Measurements from ENCODE around the gene GSPT1. TPM values are rescaled to one million over a fixed set of nuclear protein-coding genes. Genes with fewer than 3 reads are reported as not detected.

GSPT1 gene
- total and polyA plus RNA-seq, 2 experiments from 2014 or later, result 64.6 to 101 TPM

DNA sequence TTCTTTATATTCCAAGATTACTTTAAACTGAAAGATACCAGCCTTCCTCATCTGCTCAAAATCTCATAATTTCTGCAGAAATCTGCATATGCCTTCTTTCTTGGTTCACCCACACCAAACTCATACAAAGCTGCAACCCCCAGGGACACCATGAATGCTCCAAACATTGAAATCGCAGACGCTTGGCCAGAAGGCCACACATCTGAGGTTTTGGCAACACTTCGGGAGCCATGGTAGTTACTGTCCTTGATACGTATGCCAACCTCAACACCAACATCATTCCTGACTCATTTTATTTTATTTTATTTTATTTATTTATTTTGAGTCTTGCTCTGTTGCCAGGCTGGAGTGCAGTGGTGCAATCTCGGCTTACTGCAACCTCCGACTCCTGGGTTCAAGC is 11.8 kb downstream of the GSPT1 start:
- DNase-seq (ENCODE audit: low read depth in 1 of 2, low spot score in 1 of 2), result no peak
- no peak overlapping the region for H3K4me3 ChIP-seq
- H3K27me3 ChIP-seq, result no peaks in the 10 kb centered on the region
- no peak for TF ChIP-seq CTCF (IDR thresholded peaks at IDR 0.05; ENCODE audit: low read depth, low read length)
- no peaks in the 10 kb centered on the region for H3K4me1 ChIP-seq (ENCODE audit: low read depth)
- H3K27ac ChIP-seq, result no peak overlapping the region
- no peaks in the 10 kb centered on the region for H3K9me3 ChIP-seq (ENCODE audit: low read depth)
- no peaks in the 10 kb centered on the region for H3K36me3 ChIP-seq

DNA sequence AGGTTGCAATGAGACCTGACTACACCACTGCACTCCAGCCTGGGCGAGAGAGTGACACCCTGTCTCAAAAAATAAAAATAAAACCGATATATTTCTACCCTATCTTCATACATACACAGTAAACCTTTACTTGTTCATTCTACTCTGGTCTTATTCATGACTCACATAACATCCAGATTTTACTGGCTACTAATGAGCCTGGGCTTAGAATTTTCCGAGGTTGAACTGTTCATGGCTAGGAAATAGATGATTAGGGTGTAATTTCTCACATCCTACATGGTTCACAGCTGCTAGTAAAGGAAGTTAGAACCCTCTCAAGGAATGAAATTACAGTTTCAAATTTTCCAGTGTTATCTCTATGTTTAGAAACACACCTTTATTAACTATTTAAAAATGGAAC is 14.7 kb downstream of the GSPT1 start:
- TF ChIP-seq CTCF (IDR thresholded peaks at IDR 0.05; ENCODE audit: low read depth, low read length), result no peak
- peak in 1 of 2 donors; percentile 4 for DNase-seq (ENCODE audit: low read depth in 1 of 2, low spot score in 1 of 2)
- H3K27ac ChIP-seq, result no peak overlapping the region

DNA sequence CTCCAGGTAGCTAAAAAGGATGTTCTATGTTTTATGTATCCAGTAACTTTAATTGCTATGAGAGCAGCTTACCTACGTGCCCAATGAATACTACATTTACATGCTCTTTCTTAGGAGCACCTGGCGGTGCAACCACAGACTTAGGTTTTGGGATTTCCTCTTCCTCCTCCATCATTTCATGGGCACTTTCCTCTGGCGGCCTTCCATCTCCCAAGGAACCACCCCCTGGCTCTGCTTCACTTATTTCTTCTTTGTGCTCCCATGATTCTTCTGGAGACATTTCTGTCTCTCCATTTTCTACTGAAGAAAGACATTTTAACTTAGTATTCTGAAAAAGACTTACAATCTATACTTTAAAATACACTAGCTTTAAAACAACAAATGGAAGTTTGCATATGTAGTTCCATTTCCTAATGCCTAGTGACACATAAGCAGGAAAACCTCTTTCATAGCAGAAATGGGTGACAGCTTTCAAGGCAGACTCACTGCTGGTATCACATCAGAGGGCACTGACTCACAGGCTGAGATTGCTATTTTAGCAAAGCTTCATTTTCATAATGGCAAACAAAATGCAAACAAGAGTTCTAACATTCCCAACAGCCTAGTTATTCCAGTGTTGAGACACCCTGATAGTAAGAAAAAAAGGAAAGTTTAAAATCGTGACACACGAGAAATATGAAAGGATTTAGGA is 19.1 kb downstream of the GSPT1 start:
- no peaks in the 10 kb centered on the region for H3K4me1 ChIP-seq (ENCODE audit: low read depth)
- no peaks in the 10 kb centered on the region for H3K9me3 ChIP-seq (ENCODE audit: low read depth)
- TF ChIP-seq CTCF (IDR thresholded peaks at IDR 0.05; ENCODE audit: low read depth, low read length), result no peak
- no peak overlapping the region for H3K4me3 ChIP-seq
- no peaks in the 10 kb centered on the region for H3K27me3 ChIP-seq
- peak overlapping the region; percentile 50 for H3K27ac ChIP-seq
- DNase-seq (ENCODE audit: low read depth in 1 of 2, low spot score in 1 of 2), result peak in 1 of 2 donors; percentile 51
- H3K36me3 ChIP-seq, result peaks cover 29% of the 10 kb centered on the region

More for the DNA sequence above, 14.7 kb downstream of the GSPT1 start:
- Histone ChIP-seq H3K4me3 (no peak overlapping the region), H3K36me3 (peaks cover 7% of the 10 kb centered on the region), H3K4me1 (ENCODE audit: low read depth) (no peaks in the 10 kb centered on the region), H3K27me3 (no peaks in the 10 kb centered on the region), H3K9me3 (ENCODE audit: low read depth) (no peaks in the 10 kb centered on the region)

DNA sequence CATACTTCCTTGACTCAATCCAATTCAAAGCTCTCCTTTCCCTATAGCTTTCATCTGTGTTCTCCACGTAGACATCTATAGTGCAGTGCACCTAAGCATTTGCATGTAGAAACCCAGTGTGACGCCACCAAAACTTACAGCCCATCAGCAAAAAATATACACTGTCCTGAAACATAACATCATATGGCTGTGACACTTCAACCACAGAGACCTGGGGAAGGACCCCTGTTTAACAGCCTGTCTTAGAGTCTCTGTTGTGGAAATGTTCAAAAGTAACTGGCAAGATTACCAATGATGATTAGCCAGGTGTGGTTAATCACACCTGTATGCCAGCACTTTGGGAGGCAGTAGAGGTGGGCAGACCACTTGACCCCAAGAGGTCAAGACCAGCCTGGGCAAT is 22.2 kb downstream of the GSPT1 start:
- H3K9me3 ChIP-seq (ENCODE audit: low read depth), result no peaks in the 10 kb centered on the region
- no peak for TF ChIP-seq CTCF (IDR thresholded peaks at IDR 0.05; ENCODE audit: low read depth, low read length)
- no peak overlapping the region for H3K27ac ChIP-seq
- no peak for DNase-seq (ENCODE audit: low read depth in 1 of 2, low spot score in 1 of 2)
- no peaks in the 10 kb centered on the region for H3K4me1 ChIP-seq (ENCODE audit: low read depth)
- H3K4me3 ChIP-seq, result no peak overlapping the region
- no peaks in the 10 kb centered on the region for H3K27me3 ChIP-seq
- peaks cover 46% of the 10 kb centered on the region for H3K36me3 ChIP-seq

DNA sequence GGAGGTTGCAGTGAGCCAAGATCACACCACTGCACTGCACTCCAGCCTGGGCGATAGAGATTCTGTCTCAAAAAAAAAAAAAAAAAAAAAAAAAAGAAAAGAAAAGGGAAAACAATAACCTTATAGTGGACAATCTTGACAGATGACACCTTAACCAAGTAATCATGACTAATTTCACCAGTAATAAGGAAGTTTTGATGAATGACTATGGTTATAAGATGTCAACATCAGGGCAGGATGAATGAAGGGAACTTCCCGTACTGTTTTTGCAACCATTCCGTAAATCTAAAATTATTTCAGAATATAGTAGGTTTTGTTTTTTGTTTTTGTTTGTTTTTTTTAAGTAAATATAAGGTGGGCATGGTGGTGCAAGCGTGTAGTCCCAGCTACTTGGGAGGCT is 23.0 kb downstream of the GSPT1 start:
- H3K9me3 ChIP-seq (ENCODE audit: low read depth), result no peaks in the 10 kb centered on the region
- H3K36me3 ChIP-seq, result peaks cover 46% of the 10 kb centered on the region
- H3K27ac ChIP-seq, result no peak overlapping the region
- H3K27me3 ChIP-seq, result no peaks in the 10 kb centered on the region
- no peak overlapping the region for H3K4me3 ChIP-seq
- no peak for DNase-seq (ENCODE audit: low read depth in 1 of 2, low spot score in 1 of 2)
- TF ChIP-seq CTCF (IDR thresholded peaks at IDR 0.05; ENCODE audit: low read depth, low read length), result no peak
- no peaks in the 10 kb centered on the region for H3K4me1 ChIP-seq (ENCODE audit: low read depth)

All from cardiac muscle cell (in vitro differentiated cells and primary cell).